Heart right ventricle (tissue), 16 donors: ENCODE data around the gene RGS16. TPM values are rescaled to one million over a fixed set of nuclear protein-coding genes. Genes with fewer than 3 reads are reported as not detected.

ENCODE experiments used
- ATAC-seq, 8 donors: fragments of 200-7000 bp; cut with Tn5 transposase; one replicate each; pipeline ENCODE4 v1.9.1; 2020; ENCODE audit warnings: mild to moderate bottlenecking in 8 of 8, moderate library complexity in 8 of 8, moderate number of reproducible peaks in 1 of 8
- DNase-seq, 2 donors: peaks; one replicate each; pipeline ENCODE4 v3.0.0-alpha.2; 2020
- H3K27ac ChIP-seq, 10 donors: fragments of 200-600 bp; sonication (generic) in 2 of 10; one replicate each; pipeline versions ENCODE4 v1.5.0 to v1.8.0; 2020 to 2022; ENCODE audit warnings: mild to moderate bottlenecking in 3 of 10
- H3K27me3 ChIP-seq, 7 donors: fragments of 200-600 bp; one replicate each; pipeline ENCODE4 v1.8.0; 2021 to 2022; ENCODE audit warnings: mild to moderate bottlenecking in 2 of 7
- H3K36me3 ChIP-seq, 9 donors: fragments of 200-600 bp; sonication (generic) in 1 of 9; one replicate each; pipeline versions ENCODE4 v1.5.0 to v1.8.0; 2020 to 2022; ENCODE audit warnings: mild to moderate bottlenecking in 2 of 9
- H3K4me1 ChIP-seq, 9 donors: fragments of 200-600 bp; sonication (generic) in 1 of 9; one replicate each; pipeline versions ENCODE4 v1.5.0 to v1.8.0; 2020 to 2022; ENCODE audit warnings: mild to moderate bottlenecking in 4 of 9
- H3K4me3 ChIP-seq, 10 donors: fragments of 200-600 bp; sonication (generic) in 2 of 10; one replicate each; pipeline versions ENCODE4 v1.5.0 to v1.8.0; 2020 to 2022; ENCODE audit warnings: mild to moderate bottlenecking in 7 of 10, moderate library complexity in 2 of 10
- H3K9me3 ChIP-seq, 11 donors: fragments of 200-600 bp in 10 of 11; sonication (generic) in 2 of 11; one replicate each; pipeline versions ENCODE4 v1.5.0 to v1.8.0; 2013 to 2022; ENCODE audit warnings: mild to moderate bottlenecking in 2 of 11, control low read depth in 1 of 11, moderate library complexity in 1 of 11
- CTCF ChIP-seq, 9 donors: fragments of 200-600 bp; sonication (generic) in 2 of 9; IDR thresholded peaks; one replicate each; pipeline versions ENCODE4 v1.5.0 to v1.8.0; 2021 to 2022; ENCODE audit warnings: antibody characterized with exemption in 9 of 9, mild to moderate bottlenecking in 5 of 9, moderate library complexity in 1 of 9
- WGBS, 2 donors: extraction: QIAGEN DNeasy Blood & Tissue Kit; methylation state at CpG; one replicate each; pipeline ENCODE4 v1.1.7; 2013; ENCODE audit warnings: inconsistent platforms in 1 of 2; 5-methylcytosine and 5-hydroxymethylcytosine counted together
- intact Hi-C, 10 donors: fragments of 100-400 bp; cut with DNase I; formaldehyde crosslinking; loops; one replicate each; pipeline versions ENCODE4 v1.11.1 to v1.14.2; 2022
- polyA plus RNA-seq, 2 donors: library from polyadenylated mRNA; stranded (reverse); fragments of 200-250 nt; gene quantifications; one replicate each; pipeline ENCODE4 v1.2.3, GENCODE V29; 2013
- total RNA-seq, 10 donors: library from RNA; stranded (reverse); fragmentation: NEBNext Ultra II Directional in 3 of 10; extraction: Animal tissue kit (Norgen Biotek cat#: 25700) in 3 of 10; gene quantifications; one replicate each; pipeline versions ENCODE4 v1.2.1 to v1.2.4, GENCODE V29; 2021 to 2023
- donor health status: Arrhythmogenic right ventricular cardiomyopathy.
- donor health status: ischemic (EF 13 %, LVEDD 7.1; RV severe dilation, severe dysfunction).
- donor health status: healthy with polysubstance abuse.
- donor health status: DM: no; HTN: yes; CAD: no.
- donor health status: DM: no; HTN: no; CAD: no.
- donor health status: ischemic (EF 25% LVEDD 6.9; RV normal size, moderate dysfunction).
- donor health status: ischemic (EF 25% LVEDD 5.7; RV mildly dilated, moderate dysfunction).
- donor health status: healthy.
- donor health status: DM: yes; HTN: yes; CAD: no.
- donor health status: Ischemic cardiomyopathy.
- donor health status: ischemic (EF 35%, LVEDD 5.7; RV mildly dilated, moderate dysfunction).
- donor health status: nonischemic (EF 11% LVEDD 7.7; RV severe dilation, severe dysfunction).
- donor health status: DM: yes; HTN: yes; CAD: no.
- donor health status: PGD.
- donor health status: ischemic (EF 29% LVEDD 5.4; RV normal size, mild dysfunction).
- donor health status: nonischemic (EF 23%, LVEDD 6.1; RV moderate dilation, normal function).

Gene RGS16
- total and polyA plus RNA-seq, 12 donors: 0.42 to 8.7 (median 2.3) TPM

GRCh38 chr1:182611787-182612186, 7.6 kb upstream of the RGS16 start:
- intact Hi-C loops: loop anchor here in 1 of 10 donors (10.0 kb wide), 1 partner anchor 63 kb away; no protein-coding TSS in a partner anchor

GRCh38 chr1:182611326-182611725, 7.1 kb upstream of the RGS16 start:
- no peak for ATAC-seq
- WGBS, 2 donors: 75 to 90% methylated on average over 1 of the region's 1 CpG
- no peak for TF ChIP-seq CTCF (IDR thresholded peaks at IDR 0.05)

More at GRCh38 chr1:182611787-182612186, 7.6 kb upstream of the RGS16 start:
- DNase-seq: no peak
- WGBS, 2 donors: 89 to 92% methylated on average over 8 of the region's 8 CpGs
- ATAC-seq: no peak
- no peaks in the 10 kb centered on the region for H3K9me3 ChIP-seq
- H3K4me3 ChIP-seq: no peak overlapping the region
- no peak overlapping the region for H3K27ac ChIP-seq
- no peak for TF ChIP-seq CTCF (IDR thresholded peaks at IDR 0.05)
- no peaks in the 10 kb centered on the region for H3K36me3 ChIP-seq
- H3K4me1 ChIP-seq: peaks cover 0 to 47% (median 21%) of the 10 kb centered on the region in 9 donors
- peaks cover 0 to 35% (median 0%) of the 10 kb centered on the region in 7 donors for H3K27me3 ChIP-seq

GRCh38 chr1:182610606-182611194, 6.5 kb upstream of the RGS16 start:
- no peak for DNase-seq
- TF ChIP-seq CTCF (IDR thresholded peaks at IDR 0.05): no peak
- H3K4me3 ChIP-seq: no peak overlapping the region
- WGBS, 2 donors: 74 to 80% methylated on average over 6 of the region's 6 CpGs
- no peaks in the 10 kb centered on the region for H3K36me3 ChIP-seq
- H3K9me3 ChIP-seq: no peaks in the 10 kb centered on the region
- H3K27ac ChIP-seq: peak overlapping the region in 1 of 10 donors; percentile 12
- peaks cover 0 to 41% (median 16%) of the 10 kb centered on the region in 9 donors for H3K4me1 ChIP-seq
- ATAC-seq: no peak
- peaks cover 0 to 28% (median 0%) of the 10 kb centered on the region in 7 donors for H3K27me3 ChIP-seq
- intact Hi-C loops: loop anchor here in 1 of 10 donors (10.0 kb wide), 1 partner anchor 64 kb away; no protein-coding TSS in a partner anchor

More at GRCh38 chr1:182611326-182611725, 7.1 kb upstream of the RGS16 start:
- no peaks in the 10 kb centered on the region for H3K9me3 ChIP-seq
- DNase-seq: no peak
- peaks cover 0 to 47% (median 21%) of the 10 kb centered on the region in 9 donors for H3K4me1 ChIP-seq
- peaks cover 0 to 30% (median 0%) of the 10 kb centered on the region in 7 donors for H3K27me3 ChIP-seq
- no peaks in the 10 kb centered on the region for H3K36me3 ChIP-seq
- H3K4me3 ChIP-seq: no peak overlapping the region
- intact Hi-C loops: loop anchor here in 1 of 10 donors (10.0 kb wide), 1 partner anchor 63 kb away; no protein-coding TSS in a partner anchor
- peak overlapping the region in 1 of 10 donors; percentile 12 for H3K27ac ChIP-seq

GRCh38 chr1:182608845-182609610, 4.8 kb upstream of the RGS16 start:
- H3K27ac ChIP-seq: peak overlapping the region in 8 of 10 donors; percentile 22 to 73 (median 47)
- 82 to 87% methylated on average over 9 of the region's 9 CpGs for WGBS, 2 donors
- peak in 1 of 2 donors; percentile 36 for DNase-seq

More at GRCh38 chr1:182608845-182609610, 4.8 kb upstream of the RGS16 start:
- ATAC-seq: peak in 5 of 8 donors; percentile 14 to 40 (median 33)
- no peaks in the 10 kb centered on the region for H3K9me3 ChIP-seq
- H3K36me3 ChIP-seq: no peaks in the 10 kb centered on the region
- peaks cover under 1 to 35% (median 9%) of the 10 kb centered on the region in 9 donors for H3K4me1 ChIP-seq
- TF ChIP-seq CTCF (IDR thresholded peaks at IDR 0.05): no peak
- H3K27me3 ChIP-seq: peaks cover 0 to 18% (median 0%) of the 10 kb centered on the region in 7 donors
- no peak overlapping the region for H3K4me3 ChIP-seq
- intact Hi-C loops: no loop called here
